Upper lobe of left lung (tissue), 4 donors: ENCODE measurements around the gene CEP72.

Experiments used
- CTCF ChIP-seq, 6 experiments: fragments of 450-650 bp in 4 of 6; fragments of 200-600 bp in 2 of 6; sonication (generic) in 2 of 6; IDR thresholded peaks; one replicate each; pipeline ENCODE4 v1.5.1; 2016 to 2019; ENCODE audit warnings: antibody characterized with exemption in 6 of 6
- POLR2A ChIP-seq, 4 donors: fragments of 450-650 bp; IDR thresholded peaks; one replicate each; pipeline ENCODE4 v1.5.1; 2016 to 2017; ENCODE audit warnings: antibody characterized with exemption in 4 of 4, mild to moderate bottlenecking in 2 of 4

DNA sequence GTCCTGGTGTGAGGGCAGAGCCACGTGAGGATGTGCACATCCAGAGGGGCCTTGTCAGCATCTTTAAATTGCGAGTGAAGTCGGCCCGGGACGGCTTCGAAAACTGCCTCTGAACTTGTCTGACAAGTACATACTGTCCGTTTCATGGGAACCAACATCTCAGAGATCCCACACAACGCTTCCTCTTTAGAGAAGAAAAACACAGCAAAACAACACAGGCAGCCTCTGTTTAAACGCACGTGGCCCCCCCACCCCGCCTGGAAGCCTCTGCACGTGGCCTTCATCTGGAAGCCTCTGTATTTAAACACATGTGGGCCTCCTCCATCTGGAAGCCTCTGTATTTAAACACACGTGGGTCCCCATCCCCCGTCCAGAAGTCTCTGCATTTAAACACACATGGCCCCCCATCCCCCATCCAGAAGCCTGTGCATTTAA lies 29.2 kb downstream of the CEP72 start:
- TF ChIP-seq CTCF (IDR thresholded peaks at IDR 0.05) (no peak), POLR2A (IDR thresholded peaks at IDR 0.05) (no peak)
